GM12878 (cell line): ENCODE data around the gene B3GALT5. TPM values are rescaled to one million over a fixed set of nuclear protein-coding genes. Genes with fewer than 3 reads are reported as not detected.

ENCODE experiments used
- ATAC-seq: fragments of 200-7000 bp; cut with Tn5 transposase; 3 replicates; pipeline ENCODE4 v1.9.1; 2020; ENCODE audit warnings: mild to moderate bottlenecking, moderate library complexity
- BruUV-seq: library from RNA; stranded (reverse); fragments of 400-500 nt; replicated peaks from 2 replicates; lab custom pipeline; 2021; lab: Mats Ljungman, UMichigan
- CTCF ChIA-PET: fragments of 300-600 bp; sonication (Branson Sonifier 250); formaldehyde crosslinking; extraction: SDS; loops from one replicate; lab custom pipeline; 2021; ENCODE audit warnings: inconsistent platforms; lab: Yijun Ruan, JAX
- POLR2A ChIA-PET: fragments of 350-600 bp; formaldehyde crosslinking; extraction: SDS; loops from one replicate; lab custom pipeline; 2021; ENCODE audit warnings: inconsistent platforms; lab: Charles Lee
- RAD21 ChIA-PET: fragments of 300-600 bp; sonication (Branson Sonifier 250); formaldehyde crosslinking; loops from one replicate; lab custom pipeline; 2023; ENCODE audit warnings: antibody characterized with exemption; ENCODE audit not compliant: unreplicated experiment; lab: Charles Lee
- SMC1A ChIA-PET: fragments of 300-600 bp; sonication (Branson Sonifier 250); formaldehyde crosslinking; loops from one replicate; lab custom pipeline; 2023; ENCODE audit not compliant: unreplicated experiment, uncharacterized antibody; lab: Charles Lee
- DNase-seq: peaks from one replicate; pipeline ENCODE4 v3.0.0-alpha.2; 2011; ENCODE audit warnings: low read depth, low spot score
- FAIRE-seq: peaks from 3 replicates; lab custom pipeline; 2011; peaks lifted over from hg19 to GRCh38; lab: Jason Lieb, UNC
- H2AFZ ChIP-seq: 2 replicates; pipeline ENCODE4 v1.6.0; 2011; ENCODE audit warnings: low read depth, low read length, control low read depth; ENCODE audit not compliant: control insufficient read depth
- H3K27ac ChIP-seq: 2 replicates; pipeline ENCODE4 v1.5.1; 2011; ENCODE audit warnings: control low read depth; ENCODE audit not compliant: control insufficient read depth, insufficient read depth
- H3K27me3 ChIP-seq, 2 experiments: replicated peaks in 1 of 2; 2 replicates each; pipeline versions ENCODE4 v1.6.0 to v1.6.1; 2011; ENCODE audit warnings: low read length in 1 of 2; ENCODE audit not compliant: control insufficient read depth in 2 of 2, insufficient read depth in 2 of 2
- H3K36me3 ChIP-seq, 2 experiments: 2 replicates each; pipeline ENCODE4 v1.5.1; 2011; ENCODE audit warnings: low read length in 1 of 2; ENCODE audit not compliant: control insufficient read depth in 2 of 2, insufficient read depth in 2 of 2
- H3K4me1 ChIP-seq: 2 replicates; pipeline ENCODE4 v1.6.1; 2011; ENCODE audit warnings: mild to moderate bottlenecking, low read length, moderate library complexity, mixed read lengths; ENCODE audit not compliant: control insufficient read depth, insufficient read depth
- H3K4me2 ChIP-seq: 2 replicates; pipeline ENCODE4 v1.6.0; 2011; ENCODE audit warnings: control low read depth; ENCODE audit not compliant: control insufficient read depth, insufficient read depth
- H3K4me3 ChIP-seq: fragments of 200-600 bp; sonication (generic); 2 replicates; pipeline ENCODE4 v1.5.1; 2016
- H3K79me2 ChIP-seq: 2 replicates; pipeline ENCODE4 v1.6.0; 2011; ENCODE audit warnings: low read length; ENCODE audit not compliant: control insufficient read depth, insufficient read depth
- H3K9ac ChIP-seq: 2 replicates; pipeline ENCODE4 v1.8.0; 2011; ENCODE audit warnings: low read length, control low read depth, mixed read lengths; ENCODE audit not compliant: control insufficient read depth, insufficient read depth
- H3K9me3 ChIP-seq: replicated peaks from 3 replicates; pipeline ENCODE4 v1.5.1; 2011; ENCODE audit warnings: mild to moderate bottlenecking, low read length; ENCODE audit not compliant: control insufficient read depth, insufficient read depth
- H4K20me1 ChIP-seq: 2 replicates; pipeline ENCODE4 v1.6.0; 2011; ENCODE audit not compliant: control insufficient read depth, insufficient read depth
- BMI1 ChIP-seq: fragments of 450-650 bp; IDR thresholded peaks from 2 replicates; pipeline ENCODE4 v1.6.1; 2016; ENCODE audit warnings: mild to moderate bottlenecking, moderate library complexity, borderline replicate concordance
- CHD2 ChIP-seq: IDR thresholded peaks from 2 replicates; pipeline ENCODE4 v1.6.1; 2011; ENCODE audit warnings: low read depth, low read length, improper control_type of control experiment, borderline replicate concordance
- PML ChIP-seq: IDR thresholded peaks from 2 replicates; pipeline ENCODE4 v1.6.1; 2012; ENCODE audit warnings: low read length, inconsistent platforms
- SMAD1 ChIP-seq: fragments of 450-650 bp; IDR thresholded peaks from 2 replicates; pipeline ENCODE4 v1.6.1; 2018; ENCODE audit warnings: mild to moderate bottlenecking, low read depth; ENCODE audit not compliant: partially characterized antibody
- SMC3 ChIP-seq: IDR thresholded peaks from 2 replicates; pipeline ENCODE4 v1.6.1; 2011; ENCODE audit warnings: low read length, improper control_type of control experiment, borderline replicate concordance
- ZSCAN29 ChIP-seq: fragments of 450-650 bp; IDR thresholded peaks from 2 replicates; pipeline ENCODE4 v1.6.1; 2017; ENCODE audit warnings: mild to moderate bottlenecking, moderate library complexity
- ZZZ3 ChIP-seq: IDR thresholded peaks from 2 replicates; pipeline ENCODE4 v1.6.1; 2011; ENCODE audit warnings: low read depth; ENCODE audit not compliant: control insufficient read depth, insufficient read length
- WGBS: methylation state at CpG from one replicate; pipeline ENCODE4 v1.1.6; 2016; ENCODE audit warnings: low lambda C conversion rate; ENCODE audit not compliant: insufficient replicate concordance, insufficient coverage; ENCODE audit errors: missing lambda C conversion rate; 5-methylcytosine and 5-hydroxymethylcytosine counted together
- in situ Hi-C: fragments of 300-500 bp; cut with MboI; formaldehyde crosslinking; loops from 9 replicates; pipeline ENCODE4 v1.14.3; 2018; ENCODE audit warnings: mixed read lengths
- intact Hi-C: fragments of 100-400 bp; cut with micrococcal nuclease; formaldehyde crosslinking; loops from one replicate; pipeline ENCODE4 v1.14.2; 2022; ENCODE audit not compliant: unreplicated experiment
- polyA plus RNA-seq, 11 experiments: library from polyadenylated mRNA; depleted of rRNA in 4 of 11; unstranded in 6 of 11; stranded (reverse) in 5 of 11; fragments of >200 nt; fragmentation: Nextera tagmentation in 4 of 11; fragmentation: Illumina TruSeq in 1 of 11; extraction: Ambion mirVana in 4 of 11; extraction: Trizol in 1 of 11; gene quantifications; 1 replicate in 1 of 11; 2 replicates in 10 of 11; pipeline versions ENCODE4 v1.2.1 to v1.2.3, GENCODE V29; 2011 to 2016; ENCODE audit warnings: inconsistent platforms in 2 of 11, missing spikeins in 2 of 11, low read depth in 1 of 11
- total RNA-seq, 4 experiments: library from RNA; depleted of rRNA in 3 of 4; stranded (reverse); fragments of >200 nt in 3 of 4; fragmentation: Illumina TruSeq in 1 of 4; extraction: Trizol in 1 of 4; gene quantifications; 2 replicates each; pipeline versions ENCODE4 v1.2.1 to v1.2.3, GENCODE V29; 2013 to 2021
- TF ChIP-seq, protein P1 (sequence below): IDR thresholded peaks from 2 replicates; pipeline ENCODE4 v1.6.1; 2011; ENCODE audit warnings: borderline replicate concordance, low read depth, mild to moderate bottlenecking, moderate library complexity, mixed read lengths, low read length; ENCODE audit not compliant: insufficient read depth; ENCODE audit errors: extremely low read length
- TF ChIP-seq, protein P2 (sequence below): IDR thresholded peaks from 2 replicates; pipeline ENCODE4 v1.6.1; 2012; ENCODE audit warnings: low read depth, low read length, improper control_type of control experiment
- TF ChIP-seq, protein P3 (sequence below): fragments of 450-650 bp; IDR thresholded peaks from 2 replicates; pipeline ENCODE4 v1.6.1; 2018; ENCODE audit warnings: borderline replicate concordance, mild to moderate bottlenecking; ENCODE audit not compliant: partially characterized antibody
- TF ChIP-seq, protein P4 (sequence below): fragments of 450-650 bp; conservative IDR thresholded peaks from 2 replicates; pipeline ENCODE4 v1.6.1; 2017; ENCODE audit warnings: mild to moderate bottlenecking, moderate library complexity
- TF ChIP-seq, protein P5 (sequence below): fragments of 450-650 bp; formaldehyde crosslinking; IDR thresholded peaks from 2 replicates; pipeline ENCODE4 v1.4.0; 2020; ENCODE audit warnings: mild to moderate bottlenecking, moderate library complexity

Gene B3GALT5
- total and polyA plus RNA-seq, 10 of the 15 experiments (the other 5 are each of a cell fraction or from before 2014, with no cell fraction given) = 0.03 to 0.04 TPM; not detected in 8

DNA sequence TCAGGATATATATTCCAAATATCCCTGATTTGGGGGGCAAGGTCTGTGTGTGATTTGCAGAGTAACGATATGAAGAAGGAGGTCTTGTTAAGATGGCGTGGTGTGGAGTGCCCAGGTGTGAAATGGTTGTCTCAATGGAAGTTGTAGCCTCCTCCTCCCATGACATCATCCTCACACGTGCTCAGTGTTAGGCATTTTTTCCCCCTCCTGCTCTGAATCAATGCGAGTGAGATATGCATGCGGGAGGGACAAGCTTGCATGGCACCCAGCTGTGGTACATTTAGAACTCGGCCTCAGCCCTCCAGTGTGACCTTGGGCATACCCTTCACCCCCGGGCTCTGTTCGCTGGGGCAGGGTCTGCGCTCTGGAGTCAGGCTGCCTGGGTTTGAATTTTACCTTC lies 55.6 kb downstream of the B3GALT5 start:
- H4K20me1 ChIP-seq = no peaks in the 10 kb centered on the region
- no peak for ATAC-seq
- H3K9ac ChIP-seq = no peak overlapping the region
- H3K4me1 ChIP-seq = no peaks in the 10 kb centered on the region
- ChIA-PET CTCF (interaction anchor here (0.8 kb wide), 1 partner anchor 56 kb away, joined by 3 read pairs; no protein-coding TSS in a partner anchor), SMC1A (no interaction called here), RAD21 (no interaction called here), POLR2A (no interaction called here)
- WGBS = 29% methylated on average over 9 of the region's 9 CpGs
- no peaks in the 10 kb centered on the region; the same call in 2 of the 3 replicates for H3K9me3 ChIP-seq
- DNase-seq = no peak
- no peaks in the 10 kb centered on the region for H3K27me3 ChIP-seq
- in situ Hi-C loops = no loop called here
- intact Hi-C loops = no loop called here
- FAIRE-seq = no peak
- no peak overlapping the region for H3K4me3 ChIP-seq
- H3K27ac ChIP-seq = no peak overlapping the region
- no peaks in the 10 kb centered on the region for H3K79me2 ChIP-seq
- H3K36me3 ChIP-seq = no peaks in the 10 kb centered on the region
- H2AFZ ChIP-seq = no peak overlapping the region
- no TSS peak for BruUV-seq
- H3K4me2 ChIP-seq = no peak overlapping the region
- no peak for TF ChIP-seq ZSCAN29
- no peak for TF ChIP-seq SMC3
- TF ChIP-seq, protein P1, sequence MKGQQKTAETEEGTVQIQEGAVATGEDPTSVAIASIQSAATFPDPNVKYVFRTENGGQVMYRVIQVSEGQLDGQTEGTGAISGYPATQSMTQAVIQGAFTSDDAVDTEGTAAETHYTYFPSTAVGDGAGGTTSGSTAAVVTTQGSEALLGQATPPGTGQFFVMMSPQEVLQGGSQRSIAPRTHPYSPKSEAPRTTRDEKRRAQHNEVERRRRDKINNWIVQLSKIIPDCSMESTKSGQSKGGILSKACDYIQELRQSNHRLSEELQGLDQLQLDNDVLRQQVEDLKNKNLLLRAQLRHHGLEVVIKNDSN = no peak
- TF ChIP-seq, protein P2, sequence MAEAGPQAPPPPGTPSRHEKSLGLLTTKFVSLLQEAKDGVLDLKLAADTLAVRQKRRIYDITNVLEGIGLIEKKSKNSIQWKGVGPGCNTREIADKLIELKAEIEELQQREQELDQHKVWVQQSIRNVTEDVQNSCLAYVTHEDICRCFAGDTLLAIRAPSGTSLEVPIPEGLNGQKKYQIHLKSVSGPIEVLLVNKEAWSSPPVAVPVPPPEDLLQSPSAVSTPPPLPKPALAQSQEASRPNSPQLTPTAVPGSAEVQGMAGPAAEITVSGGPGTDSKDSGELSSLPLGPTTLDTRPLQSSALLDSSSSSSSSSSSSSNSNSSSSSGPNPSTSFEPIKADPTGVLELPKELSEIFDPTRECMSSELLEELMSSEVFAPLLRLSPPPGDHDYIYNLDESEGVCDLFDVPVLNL = no peak
- TF ChIP-seq, protein P3, sequence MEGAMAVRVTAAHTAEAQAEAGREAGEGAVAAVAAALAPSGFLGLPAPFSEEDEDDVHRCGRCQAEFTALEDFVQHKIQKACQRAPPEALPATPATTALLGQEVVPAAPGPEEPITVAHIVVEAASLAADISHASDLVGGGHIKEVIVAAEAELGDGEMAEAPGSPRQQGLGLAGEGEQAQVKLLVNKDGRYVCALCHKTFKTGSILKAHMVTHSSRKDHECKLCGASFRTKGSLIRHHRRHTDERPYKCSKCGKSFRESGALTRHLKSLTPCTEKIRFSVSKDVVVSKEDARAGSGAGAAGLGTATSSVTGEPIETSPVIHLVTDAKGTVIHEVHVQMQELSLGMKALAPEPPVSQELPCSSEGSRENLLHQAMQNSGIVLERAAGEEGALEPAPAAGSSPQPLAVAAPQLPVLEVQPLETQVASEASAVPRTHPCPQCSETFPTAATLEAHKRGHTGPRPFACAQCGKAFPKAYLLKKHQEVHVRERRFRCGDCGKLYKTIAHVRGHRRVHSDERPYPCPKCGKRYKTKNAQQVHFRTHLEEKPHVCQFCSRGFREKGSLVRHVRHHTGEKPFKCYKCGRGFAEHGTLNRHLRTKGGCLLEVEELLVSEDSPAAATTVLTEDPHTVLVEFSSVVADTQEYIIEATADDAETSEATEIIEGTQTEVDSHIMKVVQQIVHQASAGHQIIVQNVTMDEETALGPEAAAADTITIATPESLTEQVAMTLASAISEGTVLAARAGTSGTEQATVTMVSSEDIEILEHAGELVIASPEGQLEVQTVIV = no peak
- TF ChIP-seq, protein P4, sequence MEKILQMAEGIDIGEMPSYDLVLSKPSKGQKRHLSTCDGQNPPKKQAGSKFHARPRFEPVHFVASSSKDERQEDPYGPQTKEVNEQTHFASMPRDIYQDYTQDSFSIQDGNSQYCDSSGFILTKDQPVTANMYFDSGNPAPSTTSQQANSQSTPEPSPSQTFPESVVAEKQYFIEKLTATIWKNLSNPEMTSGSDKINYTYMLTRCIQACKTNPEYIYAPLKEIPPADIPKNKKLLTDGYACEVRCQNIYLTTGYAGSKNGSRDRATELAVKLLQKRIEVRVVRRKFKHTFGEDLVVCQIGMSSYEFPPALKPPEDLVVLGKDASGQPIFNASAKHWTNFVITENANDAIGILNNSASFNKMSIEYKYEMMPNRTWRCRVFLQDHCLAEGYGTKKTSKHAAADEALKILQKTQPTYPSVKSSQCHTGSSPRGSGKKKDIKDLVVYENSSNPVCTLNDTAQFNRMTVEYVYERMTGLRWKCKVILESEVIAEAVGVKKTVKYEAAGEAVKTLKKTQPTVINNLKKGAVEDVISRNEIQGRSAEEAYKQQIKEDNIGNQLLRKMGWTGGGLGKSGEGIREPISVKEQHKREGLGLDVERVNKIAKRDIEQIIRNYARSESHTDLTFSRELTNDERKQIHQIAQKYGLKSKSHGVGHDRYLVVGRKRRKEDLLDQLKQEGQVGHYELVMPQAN = no peak
- TF ChIP-seq, protein P5, sequence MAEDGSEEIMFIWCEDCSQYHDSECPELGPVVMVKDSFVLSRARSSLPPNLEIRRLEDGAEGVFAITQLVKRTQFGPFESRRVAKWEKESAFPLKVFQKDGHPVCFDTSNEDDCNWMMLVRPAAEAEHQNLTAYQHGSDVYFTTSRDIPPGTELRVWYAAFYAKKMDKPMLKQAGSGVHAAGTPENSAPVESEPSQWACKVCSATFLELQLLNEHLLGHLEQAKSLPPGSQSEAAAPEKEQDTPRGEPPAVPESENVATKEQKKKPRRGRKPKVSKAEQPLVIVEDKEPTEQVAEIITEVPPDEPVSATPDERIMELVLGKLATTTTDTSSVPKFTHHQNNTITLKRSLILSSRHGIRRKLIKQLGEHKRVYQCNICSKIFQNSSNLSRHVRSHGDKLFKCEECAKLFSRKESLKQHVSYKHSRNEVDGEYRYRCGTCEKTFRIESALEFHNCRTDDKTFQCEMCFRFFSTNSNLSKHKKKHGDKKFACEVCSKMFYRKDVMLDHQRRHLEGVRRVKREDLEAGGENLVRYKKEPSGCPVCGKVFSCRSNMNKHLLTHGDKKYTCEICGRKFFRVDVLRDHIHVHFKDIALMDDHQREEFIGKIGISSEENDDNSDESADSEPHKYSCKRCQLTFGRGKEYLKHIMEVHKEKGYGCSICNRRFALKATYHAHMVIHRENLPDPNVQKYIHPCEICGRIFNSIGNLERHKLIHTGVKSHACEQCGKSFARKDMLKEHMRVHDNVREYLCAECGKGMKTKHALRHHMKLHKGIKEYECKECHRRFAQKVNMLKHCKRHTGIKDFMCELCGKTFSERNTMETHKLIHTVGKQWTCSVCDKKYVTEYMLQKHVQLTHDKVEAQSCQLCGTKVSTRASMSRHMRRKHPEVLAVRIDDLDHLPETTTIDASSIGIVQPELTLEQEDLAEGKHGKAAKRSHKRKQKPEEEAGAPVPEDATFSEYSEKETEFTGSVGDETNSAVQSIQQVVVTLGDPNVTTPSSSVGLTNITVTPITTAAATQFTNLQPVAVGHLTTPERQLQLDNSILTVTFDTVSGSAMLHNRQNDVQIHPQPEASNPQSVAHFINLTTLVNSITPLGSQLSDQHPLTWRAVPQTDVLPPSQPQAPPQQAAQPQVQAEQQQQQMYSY = no peak
- TF ChIP-seq CHD2 = no peak
- TF ChIP-seq ZZZ3 = no peak
- TF ChIP-seq PML = no peak
- TF ChIP-seq BMI1 = no peak
- no peak for TF ChIP-seq SMAD1
